HG03439 (cell line): Measurements from ENCODE around the gene TBC1D16.

Experiments used
- ATAC-seq: cut with Tn5 transposase; IDR thresholded peaks from one replicate; pipeline ENCODE4 v1.9.1; 2021; ENCODE audit warnings: mild to moderate bottlenecking, moderate library complexity; ENCODE audit not compliant: unreplicated experiment

TBC1D16 gene

DNA sequence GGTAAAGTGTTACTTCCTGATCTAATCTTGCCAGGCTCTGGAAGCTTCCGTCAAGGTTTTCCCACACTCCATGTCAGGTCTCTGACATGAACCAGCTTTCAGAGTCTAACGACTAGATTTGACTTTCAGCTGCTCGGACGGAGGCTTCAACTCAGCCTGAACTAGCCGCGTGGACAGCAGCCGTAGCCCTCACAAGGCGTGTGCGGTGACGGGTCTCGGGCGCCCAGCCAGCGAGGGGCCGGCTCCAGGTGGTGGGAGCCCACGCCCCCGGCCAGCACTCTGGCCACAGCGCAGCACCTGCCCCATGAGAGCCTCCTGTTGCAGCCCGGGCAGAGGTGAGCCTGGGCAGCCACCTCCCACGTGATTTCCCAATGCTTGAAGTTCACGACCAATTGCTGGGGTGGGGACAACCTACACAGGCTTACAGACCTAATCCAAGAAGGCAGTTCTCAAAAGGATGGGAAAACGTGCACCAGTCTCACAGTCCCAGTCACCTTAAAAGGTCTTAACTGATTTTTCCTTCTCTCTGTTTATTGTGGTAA is 45.5 kb downstream of the TBC1D16 start:
- ATAC-seq = no peak

DNA sequence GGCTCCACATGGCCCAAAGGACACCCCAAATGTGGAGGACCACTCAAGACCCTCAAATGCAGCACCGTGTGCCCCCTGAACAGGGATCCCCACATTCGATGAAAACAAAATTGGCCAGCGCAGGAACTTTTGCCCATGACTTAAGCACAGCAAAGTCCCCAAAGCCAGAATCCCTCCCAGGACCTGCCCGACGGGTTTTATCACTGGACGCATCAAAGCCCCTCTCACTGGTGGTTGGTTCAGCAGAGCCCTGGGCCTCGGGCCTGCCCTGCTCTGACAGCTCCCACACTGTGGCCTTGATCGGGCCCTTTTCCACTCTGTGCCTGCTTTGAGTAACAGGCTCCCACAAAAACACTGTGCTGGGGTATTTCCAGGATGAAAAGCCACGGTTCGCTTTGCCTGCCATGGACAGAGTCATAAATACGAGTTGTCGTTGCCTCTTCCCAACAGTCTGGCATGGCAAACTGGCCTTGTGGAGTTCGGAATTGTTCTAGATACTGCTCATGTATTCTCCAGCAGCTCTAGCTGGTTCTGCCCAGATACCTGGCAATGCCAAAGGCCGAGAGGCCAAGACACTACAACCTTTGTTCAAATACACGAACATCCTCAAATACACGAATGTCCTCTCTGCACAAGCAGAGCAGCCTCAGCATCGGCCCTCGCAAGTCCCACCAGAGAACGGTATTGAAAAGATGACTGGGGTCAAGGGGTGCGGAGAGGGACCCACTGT is 46.4 kb downstream of the TBC1D16 start:
- no peak for ATAC-seq

DNA sequence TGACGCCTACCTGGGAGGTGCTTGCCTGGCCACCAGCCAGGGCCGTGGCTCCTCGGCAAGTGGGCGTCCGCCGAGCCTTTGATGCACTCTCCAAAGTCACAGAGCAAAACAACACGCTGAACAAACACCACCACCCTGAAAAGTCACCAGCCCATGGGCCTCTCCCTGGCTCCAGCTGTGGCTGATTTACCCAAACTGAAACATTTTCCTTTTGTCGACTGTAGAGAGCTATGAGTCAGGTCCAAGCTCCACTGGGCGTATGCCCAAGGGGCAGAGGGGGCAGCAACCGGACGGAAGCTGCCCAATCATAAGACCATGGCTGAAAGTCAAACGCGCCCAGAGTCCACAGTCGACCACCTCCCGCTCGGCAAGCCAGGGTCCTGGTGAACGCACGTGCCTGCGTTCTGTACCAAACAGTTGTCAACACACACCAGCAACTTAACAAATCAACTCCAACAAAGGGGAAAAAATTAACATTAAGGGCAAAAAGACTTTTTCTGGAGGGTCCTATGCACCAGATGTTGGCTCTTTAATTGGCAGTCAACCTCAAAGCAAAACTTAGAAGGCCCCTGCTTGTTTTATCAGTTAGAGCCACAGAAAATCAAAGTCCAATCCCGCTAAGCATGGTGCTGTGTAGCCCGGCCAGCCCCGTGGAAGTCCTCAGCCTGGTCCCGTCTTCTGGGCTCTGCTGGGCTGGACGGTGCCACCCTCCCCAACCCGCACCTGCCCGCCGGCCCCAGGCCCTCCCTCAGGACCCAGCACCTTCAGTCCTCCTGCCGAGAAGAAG is 47.3 kb downstream of the TBC1D16 start:
- ATAC-seq = no peak

DNA sequence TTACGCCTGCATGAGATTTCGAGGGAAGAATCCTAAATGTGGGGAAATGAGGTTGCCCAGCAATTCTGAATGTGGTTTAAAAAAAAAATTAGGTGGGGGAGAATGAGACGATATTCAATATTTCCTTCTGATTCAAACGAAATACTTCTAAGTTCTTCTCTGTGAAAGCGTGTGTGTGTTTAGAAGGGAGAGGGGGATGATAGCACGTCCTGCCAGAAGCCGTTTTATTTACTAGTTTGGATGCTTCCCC is 47.8 kb downstream of the TBC1D16 start:
- ATAC-seq = no peak

DNA sequence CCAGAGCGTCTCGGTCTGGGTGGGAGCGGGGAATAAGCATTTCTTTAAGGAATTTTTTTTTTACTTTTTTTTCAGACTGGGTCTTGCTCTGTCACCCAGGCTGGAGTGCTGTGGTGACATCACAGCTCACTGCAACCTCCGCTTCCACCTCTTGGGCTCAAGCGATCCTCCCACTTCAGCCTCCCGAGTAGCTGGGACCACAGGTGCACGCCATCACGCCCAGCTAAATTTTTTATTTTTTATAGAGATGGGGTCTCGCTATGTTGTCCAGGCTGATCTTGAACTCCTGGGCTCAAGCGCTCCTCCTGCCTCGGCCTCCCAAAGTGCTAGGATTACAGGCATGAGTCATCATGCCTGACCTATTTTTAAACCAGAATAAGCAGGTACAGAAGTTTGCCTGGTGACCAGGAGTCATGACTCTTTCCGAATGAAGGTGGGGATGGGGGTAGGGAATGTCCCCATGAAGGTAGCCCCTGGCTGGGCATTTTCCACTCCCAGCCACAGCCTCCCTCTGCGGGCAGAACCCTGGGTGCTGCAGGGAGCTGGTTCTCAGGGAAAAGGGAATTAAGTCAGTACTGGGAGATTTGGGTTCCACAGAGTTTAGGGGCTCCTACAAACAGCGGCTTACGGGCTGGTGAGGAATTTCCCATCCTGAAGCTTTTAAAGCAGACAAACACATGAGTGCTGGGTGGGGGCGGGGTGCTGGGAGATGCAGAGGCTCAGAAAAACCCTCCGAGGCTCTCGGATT is 48.3 kb downstream of the TBC1D16 start:
- ATAC-seq = no peak

DNA sequence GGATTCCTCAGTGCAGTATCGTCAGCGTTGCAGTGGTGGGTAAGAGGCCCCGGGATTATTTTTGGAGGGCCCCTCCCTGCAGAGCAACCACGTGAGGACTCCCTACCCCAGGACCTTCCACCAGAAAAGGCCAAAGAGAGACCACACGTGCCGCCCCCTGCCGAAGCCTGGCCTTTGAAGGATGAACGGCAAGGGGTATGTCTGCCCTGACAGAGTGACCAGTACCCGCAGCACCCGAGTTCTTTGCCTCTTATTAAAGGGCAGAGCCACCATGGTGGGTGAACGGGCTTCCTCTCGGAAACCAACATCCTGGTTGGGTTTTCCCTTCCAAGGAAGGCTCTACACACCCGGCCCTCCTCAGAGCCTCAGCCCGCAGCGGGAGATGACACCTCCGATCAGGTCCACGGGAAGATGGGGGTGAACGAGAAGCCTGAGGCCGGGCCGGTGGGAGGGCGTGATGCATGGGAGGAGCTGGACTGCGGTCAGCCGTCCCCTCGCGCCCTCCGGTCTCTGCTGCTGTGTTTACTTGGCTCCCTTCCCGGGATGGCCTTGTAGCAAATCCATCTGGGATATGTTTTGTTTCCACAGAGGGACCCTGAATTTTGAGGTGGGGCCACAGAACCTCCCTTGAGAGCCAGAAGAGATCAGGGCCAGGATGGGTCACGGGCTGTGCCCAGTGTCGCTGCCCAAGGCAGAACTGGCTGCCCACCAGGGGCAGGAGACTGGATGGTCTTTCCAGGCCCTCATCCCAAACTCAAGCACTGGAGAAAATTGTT is 49.1 kb downstream of the TBC1D16 start:
- no peak for ATAC-seq

DNA sequence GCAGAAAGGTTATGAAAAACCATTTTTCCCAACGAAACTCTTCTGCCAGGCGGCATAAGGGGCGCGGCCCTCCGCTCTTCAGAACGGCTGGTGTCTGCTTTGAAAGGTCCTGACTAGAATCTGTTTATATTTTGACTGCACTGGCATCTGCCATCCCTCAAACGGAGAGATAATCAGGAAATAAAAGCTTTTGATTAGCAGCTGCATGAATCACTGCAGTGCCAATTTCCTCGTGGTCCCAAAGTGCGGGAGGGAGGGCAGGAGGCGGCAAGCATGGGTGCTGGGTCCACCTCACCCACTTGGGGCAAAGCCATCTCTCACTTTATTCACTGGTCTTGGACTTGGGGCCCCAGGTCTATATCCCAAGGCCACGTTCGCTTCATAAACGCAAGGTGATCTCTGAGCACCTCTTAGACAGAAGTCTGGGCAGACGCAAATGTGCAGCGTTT is 49.7 kb downstream of the TBC1D16 start:
- no peak for ATAC-seq

DNA sequence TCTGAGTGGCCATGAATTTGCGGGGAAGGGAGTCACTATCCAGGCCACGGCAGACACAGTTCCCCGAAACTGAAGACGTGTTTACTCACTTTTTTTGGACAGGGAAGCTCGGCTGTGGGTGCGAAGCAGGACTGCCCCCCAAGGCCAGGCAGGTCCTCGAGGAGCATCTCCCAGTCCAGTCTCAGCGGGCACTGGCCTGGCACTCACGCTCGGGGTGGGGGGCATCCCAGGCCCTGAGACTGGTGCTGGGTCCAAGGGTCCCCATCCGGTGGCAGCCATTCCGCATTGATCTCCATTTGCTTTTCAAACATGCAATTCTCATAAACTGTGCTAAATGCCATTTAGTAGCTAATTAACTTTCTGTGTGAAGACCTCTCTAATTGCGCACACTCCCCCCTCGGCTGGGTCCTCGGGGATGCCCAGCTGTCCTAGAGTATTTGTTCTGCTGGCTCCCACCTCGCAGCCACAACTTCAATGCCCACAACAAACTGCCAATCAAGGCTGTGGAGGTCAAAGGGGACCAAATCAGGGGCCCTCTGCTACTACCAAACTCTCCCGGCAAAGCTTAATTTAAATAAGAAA is 50.2 kb downstream of the TBC1D16 start:
- no peak for ATAC-seq

DNA sequence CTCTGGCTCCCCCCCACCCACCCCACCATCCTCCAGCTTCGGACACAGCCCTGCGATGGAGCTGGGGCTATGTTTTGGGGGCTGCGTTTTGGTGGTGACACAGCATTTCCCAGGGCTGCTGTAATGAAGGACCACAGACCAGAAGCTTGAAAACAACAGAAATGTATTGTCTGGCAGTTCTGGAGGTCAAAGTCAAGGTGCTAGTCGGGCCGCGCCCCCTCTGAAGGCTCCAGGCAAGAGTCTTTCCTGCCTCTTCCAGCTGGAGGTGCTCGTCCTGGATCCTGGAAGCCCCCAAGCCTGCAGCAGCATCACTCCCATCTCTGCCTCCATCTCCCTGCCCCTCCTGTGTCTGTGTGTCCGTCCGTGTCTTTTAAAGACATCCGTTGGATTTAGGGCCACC is 50.8 kb downstream of the TBC1D16 start:
- no peak for ATAC-seq

DNA sequence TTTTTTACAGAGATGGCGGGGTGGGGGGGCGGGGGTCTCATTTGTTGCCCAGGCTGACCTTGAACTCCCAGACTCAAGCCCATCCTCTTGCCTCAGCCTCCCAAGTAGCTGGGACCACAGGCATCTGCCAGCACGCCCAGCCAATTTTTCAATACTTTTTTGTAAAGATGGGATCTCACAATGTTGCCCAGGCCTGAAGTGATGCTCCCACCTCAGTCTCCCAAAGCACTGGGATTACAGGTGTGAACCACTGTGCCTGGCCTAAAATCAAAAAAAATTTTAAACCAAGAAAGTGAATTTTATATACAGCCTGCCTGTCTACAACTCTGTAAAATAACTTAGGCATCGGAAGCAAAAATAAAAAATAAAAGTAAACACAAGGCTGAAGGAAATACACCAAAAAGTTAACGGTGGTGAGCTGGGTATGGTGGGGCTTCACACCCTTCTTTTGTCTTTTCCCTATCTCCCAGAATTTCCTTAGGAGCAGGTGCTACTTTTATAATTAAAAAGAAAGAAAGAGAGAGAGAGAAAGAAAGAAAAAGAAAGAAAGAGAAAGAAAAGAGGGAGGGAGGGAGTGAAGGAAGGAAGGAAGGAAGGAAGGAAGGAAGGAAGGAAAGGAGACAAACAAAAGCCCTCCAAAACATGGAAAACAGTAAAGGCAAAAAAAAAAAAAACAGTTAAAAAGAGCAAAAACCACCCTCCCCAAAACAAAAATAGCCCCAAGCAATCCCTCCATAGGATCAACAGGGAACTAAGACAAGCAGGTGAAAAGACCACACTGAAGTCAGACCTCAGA is 51.4 kb downstream of the TBC1D16 start:
- ATAC-seq = no peak

DNA sequence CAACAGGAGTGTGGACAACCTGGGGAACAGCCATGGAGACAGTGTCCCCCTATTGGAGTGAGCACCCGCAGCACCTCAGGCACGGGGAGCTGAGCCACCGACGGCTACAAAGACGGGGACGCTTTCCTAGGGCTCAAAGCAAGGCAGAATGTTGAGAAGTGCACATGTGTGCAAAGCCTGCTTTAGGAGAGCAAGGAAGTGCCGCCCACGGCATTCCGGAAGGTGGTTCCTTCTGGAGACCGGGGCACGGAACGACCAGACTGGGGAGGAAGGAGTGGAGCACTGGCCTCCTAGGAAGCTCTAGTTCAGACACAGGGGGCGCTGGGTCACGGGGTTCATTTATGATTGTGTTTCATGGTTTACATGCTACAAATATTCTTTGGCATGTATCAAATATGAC is 52.2 kb downstream of the TBC1D16 start:
- ATAC-seq = no peak

DNA sequence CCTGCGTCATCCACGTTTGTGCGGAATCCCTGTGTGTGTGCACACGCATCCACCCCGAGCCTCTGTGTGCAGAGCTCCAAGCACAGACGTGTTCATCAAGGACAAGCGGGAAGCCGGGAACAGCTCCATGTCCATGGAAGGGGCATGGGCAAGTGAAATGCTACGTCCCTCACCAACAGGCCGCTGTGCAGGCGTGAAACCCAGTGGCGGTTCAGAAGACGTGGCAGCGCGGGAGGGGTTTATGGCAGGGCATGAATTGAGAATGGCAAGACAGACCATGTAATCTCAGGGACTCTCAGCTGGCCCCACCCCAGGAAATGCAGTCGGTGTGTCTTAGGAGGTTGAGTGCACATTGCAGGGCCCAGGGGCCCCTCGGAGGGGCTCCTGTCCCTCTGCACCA is 52.7 kb downstream of the TBC1D16 start:
- ATAC-seq = no peak

DNA sequence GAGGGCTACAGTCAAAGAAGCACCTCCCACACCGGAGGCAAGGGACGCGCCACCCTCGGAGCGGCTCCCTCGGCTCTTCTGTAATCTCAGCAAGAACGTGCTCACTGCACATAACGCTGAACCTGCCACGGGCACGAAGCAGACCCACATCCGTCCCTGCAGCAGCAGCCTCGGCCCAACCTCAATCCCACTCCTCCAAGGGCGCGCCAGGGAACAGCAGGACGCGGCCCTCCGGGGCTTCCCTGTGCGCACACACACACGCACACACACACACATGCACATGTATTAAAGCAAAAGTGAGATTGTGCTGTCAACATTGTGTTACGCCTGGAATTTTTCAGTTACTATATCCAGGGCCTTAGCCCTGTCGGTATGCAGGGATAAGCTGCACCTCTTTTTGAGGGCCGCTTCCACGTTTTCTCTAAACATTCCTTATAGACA is 54.0 kb downstream of the TBC1D16 start:
- no peak for ATAC-seq

DNA sequence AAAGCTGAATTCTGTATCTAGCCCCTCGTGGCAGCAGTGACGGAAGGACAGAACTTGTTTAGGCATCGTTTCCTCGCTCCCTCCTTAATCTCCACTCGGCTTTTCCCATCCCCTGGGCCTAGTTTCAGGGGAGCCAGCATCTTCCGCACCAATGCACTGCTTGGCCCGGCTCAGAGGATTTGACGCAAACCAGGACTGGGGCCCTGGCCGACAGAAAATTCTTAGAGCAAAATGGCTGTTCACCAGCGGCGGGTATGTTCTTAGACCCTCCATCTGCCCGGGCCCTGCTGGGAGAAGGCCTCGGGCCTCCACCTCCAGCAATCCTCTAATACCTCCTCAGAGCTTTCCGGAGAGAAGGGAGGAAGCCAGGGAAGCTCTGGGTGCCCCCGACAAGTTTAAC is 54.6 kb downstream of the TBC1D16 start:
- ATAC-seq = no peak

DNA sequence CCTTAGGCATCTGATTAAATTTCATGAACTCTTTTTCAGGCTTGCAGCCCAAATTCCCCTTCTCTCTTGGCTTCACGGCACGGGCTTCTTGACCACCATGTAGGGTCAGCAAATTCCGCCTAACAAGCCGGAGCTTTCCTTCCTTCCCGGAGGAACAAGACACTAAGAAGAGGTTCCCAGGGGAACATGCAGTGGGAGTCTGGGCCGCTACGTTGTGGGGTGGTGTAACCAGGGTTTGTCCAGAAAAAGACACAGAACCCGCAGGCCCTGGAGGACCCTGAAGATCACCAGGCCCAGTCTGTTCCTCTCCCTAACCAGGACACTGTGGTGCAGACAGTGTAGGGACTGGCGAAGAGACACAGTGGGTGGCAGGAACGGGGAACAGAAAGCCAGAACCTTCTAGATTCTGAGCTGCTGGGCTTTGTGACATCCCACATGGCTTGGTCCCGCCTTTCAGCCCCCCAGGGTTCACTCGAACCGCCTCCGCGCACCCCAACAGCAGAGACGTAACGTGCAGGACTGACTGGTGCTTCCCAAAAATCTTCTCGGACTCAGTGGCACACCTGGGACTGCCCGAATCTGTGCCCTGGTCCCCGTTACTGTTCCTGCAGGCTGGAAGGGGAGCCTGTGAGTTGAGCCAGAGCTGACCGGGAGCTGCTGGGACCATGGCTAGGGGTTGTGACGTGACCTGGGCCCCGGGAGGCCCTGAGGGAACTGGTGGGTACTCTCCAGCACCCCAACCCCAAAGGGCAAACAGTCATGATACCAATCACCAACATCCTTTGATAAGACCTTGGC is 55.2 kb downstream of the TBC1D16 start:
- no peak for ATAC-seq

DNA sequence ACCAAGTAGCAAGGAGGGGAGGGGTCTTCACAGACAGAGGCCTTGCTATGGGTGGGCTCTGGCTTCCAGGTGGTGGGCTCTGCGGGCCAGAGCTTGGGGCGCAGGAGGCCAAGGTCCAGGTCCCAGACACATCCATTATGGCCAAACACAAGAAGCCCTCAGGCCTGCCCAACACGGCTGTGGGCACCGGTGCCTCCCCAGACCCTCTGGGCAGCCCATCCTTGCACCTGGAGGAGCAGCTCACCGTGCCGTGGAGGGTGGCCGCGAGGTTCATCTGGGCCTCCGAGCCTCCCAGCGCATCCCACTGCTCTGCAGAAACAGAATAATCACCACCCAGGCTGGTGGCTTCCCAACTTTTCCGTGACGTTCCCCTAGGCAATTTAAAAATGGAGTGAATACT is 55.9 kb downstream of the TBC1D16 start:
- ATAC-seq = no peak

DNA sequence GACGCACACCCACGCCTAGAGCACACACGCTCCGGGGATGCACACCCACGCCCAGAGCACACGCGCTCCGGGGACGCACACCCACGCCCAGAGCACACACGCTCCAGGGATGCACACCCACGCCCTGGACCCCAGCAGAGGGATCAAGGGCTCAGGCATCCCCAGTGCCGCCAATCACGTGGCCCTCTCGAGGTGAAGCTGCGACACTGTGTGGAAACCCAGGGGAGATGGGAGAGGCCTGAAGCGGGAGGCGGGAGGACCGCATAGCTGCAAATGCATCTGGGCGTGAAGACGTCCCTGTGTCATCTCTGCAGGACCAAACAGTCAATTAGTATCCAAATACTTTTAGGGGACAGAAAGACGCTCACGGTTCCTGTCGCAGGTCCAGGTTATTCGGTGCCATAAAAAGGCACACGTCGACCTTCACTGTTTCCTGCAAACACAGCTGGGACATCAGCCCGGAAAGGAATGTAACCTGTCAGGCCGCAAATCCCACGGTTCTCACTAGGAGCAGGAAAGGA is 56.4 kb downstream of the TBC1D16 start:
- no peak for ATAC-seq

DNA sequence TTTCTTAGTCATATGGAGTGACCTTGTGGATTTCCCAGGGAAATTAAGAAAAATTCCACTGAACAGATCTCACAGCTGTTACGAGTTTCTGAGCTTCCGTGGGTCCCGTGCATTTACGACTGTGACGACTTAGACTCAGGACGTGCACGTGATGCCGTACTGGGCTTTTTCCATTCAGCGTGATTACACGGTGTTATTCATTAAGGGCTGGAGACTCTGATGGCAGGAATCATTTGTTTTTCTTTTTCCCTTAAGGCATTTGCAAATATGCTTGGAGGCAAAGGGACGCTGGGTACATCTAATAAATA is 57.2 kb downstream of the TBC1D16 start:
- no peak for ATAC-seq
